Measurements from ENCODE around the gene NOG. TPM values are rescaled to one million over a fixed set of nuclear protein-coding genes. Genes with fewer than 3 reads are reported as not detected.

NOG gene
- total RNA-seq, 1 experiment from 2014 or later, result 0.15 TPM

DNA sequence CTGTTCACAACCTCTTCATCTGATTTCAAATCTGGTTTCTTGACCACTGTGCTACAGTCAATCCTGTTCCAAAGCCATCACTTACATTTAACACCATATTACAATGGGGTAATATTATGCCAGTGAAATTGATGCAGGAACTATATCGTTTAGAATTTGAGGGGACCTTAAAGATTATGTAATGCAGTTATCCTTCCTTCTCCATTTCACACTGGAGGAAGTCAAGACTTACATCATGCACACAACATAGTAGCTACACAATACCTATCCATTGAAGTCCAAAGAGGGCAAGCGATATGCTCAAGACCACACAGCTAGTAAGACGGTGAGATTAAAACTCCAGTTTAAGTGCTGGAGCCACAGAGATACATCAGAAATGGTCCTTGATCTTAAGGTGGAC is 16.8 kb downstream of the NOG start:
- no peak for DNase-seq (ENCODE audit: low spot score)
- intact Hi-C loops (cut with micrococcal nuclease; ENCODE audit: unreplicated experiment), result no loop called here
- Histone ChIP-seq H3K36me3 (ENCODE audit: insufficient read depth, low read length, poor library complexity, severe bottlenecking) (no peaks in the 10 kb centered on the region), H3K4me1 (ENCODE audit: insufficient read depth, low read length, poor library complexity, severe bottlenecking) (no peaks in the 10 kb centered on the region), H3K4me3 (ENCODE audit: low read depth, low read length, poor library complexity, severe bottlenecking) (no peak overlapping the region), H3K27me3 (replicated peaks; ENCODE audit: insufficient read depth, low read depth, low read length, poor library complexity) (no peaks in the 10 kb centered on the region), H3K27ac (ENCODE audit: low read depth, low read length, poor library complexity, severe bottlenecking) (no peak overlapping the region), H3K9me3 (ENCODE audit: low read depth, low read length, poor library complexity, severe bottlenecking) (no peaks in the 10 kb centered on the region)
- no TSS peak for BruUV-seq (replicated peaks)
- POLR2A ChIA-PET (ENCODE audit: low non-redundant PET), result no interaction called here
- CTCF ChIA-PET, result no interaction called here
- no peak for TF ChIP-seq EZH2 (IDR thresholded peaks at IDR 0.05; ENCODE audit: borderline replicate concordance, low read depth, low read length, poor library complexity, severe bottlenecking)
- TF ChIP-seq, protein P1, sequence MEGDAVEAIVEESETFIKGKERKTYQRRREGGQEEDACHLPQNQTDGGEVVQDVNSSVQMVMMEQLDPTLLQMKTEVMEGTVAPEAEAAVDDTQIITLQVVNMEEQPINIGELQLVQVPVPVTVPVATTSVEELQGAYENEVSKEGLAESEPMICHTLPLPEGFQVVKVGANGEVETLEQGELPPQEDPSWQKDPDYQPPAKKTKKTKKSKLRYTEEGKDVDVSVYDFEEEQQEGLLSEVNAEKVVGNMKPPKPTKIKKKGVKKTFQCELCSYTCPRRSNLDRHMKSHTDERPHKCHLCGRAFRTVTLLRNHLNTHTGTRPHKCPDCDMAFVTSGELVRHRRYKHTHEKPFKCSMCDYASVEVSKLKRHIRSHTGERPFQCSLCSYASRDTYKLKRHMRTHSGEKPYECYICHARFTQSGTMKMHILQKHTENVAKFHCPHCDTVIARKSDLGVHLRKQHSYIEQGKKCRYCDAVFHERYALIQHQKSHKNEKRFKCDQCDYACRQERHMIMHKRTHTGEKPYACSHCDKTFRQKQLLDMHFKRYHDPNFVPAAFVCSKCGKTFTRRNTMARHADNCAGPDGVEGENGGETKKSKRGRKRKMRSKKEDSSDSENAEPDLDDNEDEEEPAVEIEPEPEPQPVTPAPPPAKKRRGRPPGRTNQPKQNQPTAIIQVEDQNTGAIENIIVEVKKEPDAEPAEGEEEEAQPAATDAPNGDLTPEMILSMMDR (conservative IDR thresholded peaks at IDR 0.05; ENCODE audit: low read depth, low read length), result no peak

DNA sequence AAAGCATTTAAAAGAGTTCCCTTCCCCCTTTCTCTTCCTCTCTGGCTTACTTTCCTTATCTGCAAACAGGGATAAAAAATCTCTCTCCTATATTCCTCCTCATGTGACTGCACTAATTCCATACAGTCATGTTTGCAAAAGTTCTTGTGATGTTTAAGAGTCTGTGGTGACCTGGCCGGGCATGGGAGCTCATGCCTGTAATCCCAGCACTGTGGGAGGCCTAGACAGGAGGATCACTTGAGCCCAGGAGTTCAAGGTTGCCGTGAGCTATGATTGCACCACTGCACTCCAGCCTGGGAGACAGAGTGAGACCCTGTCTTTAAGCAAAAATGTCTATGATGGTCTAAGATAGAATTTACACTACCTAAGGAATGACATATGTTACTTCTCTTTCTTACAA is 19.6 kb downstream of the NOG start:
- no peak for TF ChIP-seq EZH2 (IDR thresholded peaks at IDR 0.05; ENCODE audit: borderline replicate concordance, low read depth, low read length, poor library complexity, severe bottlenecking)
- TF ChIP-seq, protein P1 (conservative IDR thresholded peaks at IDR 0.05; ENCODE audit: low read depth, low read length), result no peak
- CTCF ChIA-PET, result no interaction called here
- H3K4me1 ChIP-seq (ENCODE audit: insufficient read depth, low read length, poor library complexity, severe bottlenecking), result no peaks in the 10 kb centered on the region
- POLR2A ChIA-PET (ENCODE audit: low non-redundant PET), result no interaction called here
- intact Hi-C loops (cut with micrococcal nuclease; ENCODE audit: unreplicated experiment), result no loop called here
- DNase-seq (ENCODE audit: low spot score), result no peak
- no TSS peak for BruUV-seq (replicated peaks)
- H3K27me3 ChIP-seq (replicated peaks; ENCODE audit: insufficient read depth, low read depth, low read length, poor library complexity), result no peaks in the 10 kb centered on the region
- no peaks in the 10 kb centered on the region for H3K36me3 ChIP-seq (ENCODE audit: insufficient read depth, low read length, poor library complexity, severe bottlenecking)
- H3K27ac ChIP-seq (ENCODE audit: low read depth, low read length, poor library complexity, severe bottlenecking), result no peak overlapping the region
- no peak overlapping the region for H3K4me3 ChIP-seq (ENCODE audit: low read depth, low read length, poor library complexity, severe bottlenecking)
- no peaks in the 10 kb centered on the region for H3K9me3 ChIP-seq (ENCODE audit: low read depth, low read length, poor library complexity, severe bottlenecking)

DNA sequence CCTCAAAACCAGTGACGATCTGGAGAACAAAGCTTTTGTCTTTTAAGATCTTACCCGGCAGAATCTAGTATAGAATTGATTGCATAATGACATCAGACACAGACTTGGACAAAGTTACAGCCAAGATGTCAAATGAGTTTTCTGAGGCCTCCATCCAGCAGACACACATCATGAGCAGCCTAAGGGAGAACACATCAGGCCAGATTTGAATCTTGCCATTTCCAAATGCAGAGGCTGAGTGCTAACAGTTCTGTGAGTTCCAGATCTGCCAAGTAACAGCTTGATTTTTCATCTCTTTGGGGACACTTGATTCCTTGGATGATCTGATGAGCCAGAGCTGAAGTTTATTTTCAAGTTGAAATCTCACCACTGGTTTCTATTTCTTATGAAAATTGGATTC is 21.0 kb downstream of the NOG start:
- H3K27me3 ChIP-seq (replicated peaks; ENCODE audit: insufficient read depth, low read depth, low read length, poor library complexity), result no peaks in the 10 kb centered on the region
- BruUV-seq (replicated peaks), result no TSS peak
- no peak for TF ChIP-seq EZH2 (IDR thresholded peaks at IDR 0.05; ENCODE audit: borderline replicate concordance, low read depth, low read length, poor library complexity, severe bottlenecking)
- TF ChIP-seq, protein P1 (conservative IDR thresholded peaks at IDR 0.05; ENCODE audit: low read depth, low read length), result no peak
- H3K9me3 ChIP-seq (ENCODE audit: low read depth, low read length, poor library complexity, severe bottlenecking), result no peaks in the 10 kb centered on the region
- ChIA-PET CTCF (no interaction called here), POLR2A (ENCODE audit: low non-redundant PET) (no interaction called here)
- H3K4me3 ChIP-seq (ENCODE audit: low read depth, low read length, poor library complexity, severe bottlenecking), result no peak overlapping the region
- DNase-seq (ENCODE audit: low spot score), result no peak
- H3K4me1 ChIP-seq (ENCODE audit: insufficient read depth, low read length, poor library complexity, severe bottlenecking), result no peaks in the 10 kb centered on the region
- intact Hi-C loops (cut with micrococcal nuclease; ENCODE audit: unreplicated experiment), result no loop called here
- H3K36me3 ChIP-seq (ENCODE audit: insufficient read depth, low read length, poor library complexity, severe bottlenecking), result no peaks in the 10 kb centered on the region
- no peak overlapping the region for H3K27ac ChIP-seq (ENCODE audit: low read depth, low read length, poor library complexity, severe bottlenecking)

Data from A673 (cell line).